Hindlimb muscle (tissue), 1 donor: Measurements from ENCODE around the gene TCF4. TPM values are rescaled to one million over a fixed set of nuclear protein-coding genes. Genes with fewer than 3 reads are reported as not detected.

Experiments used
- DNase-seq: peaks from one replicate; pipeline ENCODE4 v3.0.0-alpha.2; 2013
- polyA plus RNA-seq: library from polyadenylated mRNA; unstranded; fragments of 120-200 nt; gene quantifications from one replicate; pipeline ENCODE4 v1.2.1, GENCODE V29; 2013; ENCODE audit not compliant: insufficient read length

TCF4 gene
- polyA plus RNA-seq, 1 donor: 105 TPM

GRCh38 chr18:55585920-55586561 is 2.0 kb downstream of the TCF4 start:
- DNase-seq: peak; percentile 73

GRCh38 chr18:55585065-55585919 is 2.7 kb downstream of the TCF4 start:
- DNase-seq: no peak

- DNase-seq: no peak
These were observed 3.8 kb downstream of the TCF4 start for GRCh38 chr18:55584201-55584600.

GRCh38 chr18:55582325-55582724 is 5.7 kb downstream of the TCF4 start:
- DNase-seq: no peak

- no peak for DNase-seq
These were observed 8.3 kb downstream of the TCF4 start for GRCh38 chr18:55579501-55580270.

- no peak for DNase-seq
These were observed 10.0 kb downstream of the TCF4 start for GRCh38 chr18:55577812-55578539.

GRCh38 chr18:55576001-55576400 is 12.0 kb downstream of the TCF4 start:
- DNase-seq: no peak

- DNase-seq: no peak
These were observed 12.9 kb downstream of the TCF4 start for GRCh38 chr18:55575066-55575465.

GRCh38 chr18:55573386-55573785 is 14.6 kb downstream of the TCF4 start:
- no peak for DNase-seq

- DNase-seq: no peak
These were observed 17.0 kb downstream of the TCF4 start for GRCh38 chr18:55570966-55571365.

- DNase-seq: no peak
These were observed 21.5 kb downstream of the TCF4 start for GRCh38 chr18:55566456-55566935.

- peak; percentile 66 for DNase-seq
These were observed 28.3 kb downstream of the TCF4 start for GRCh38 chr18:55559739-55560138.

GRCh38 chr18:55557211-55557610 is 30.8 kb downstream of the TCF4 start:
- DNase-seq: no peak

- no peak for DNase-seq
These were observed 32.5 kb downstream of the TCF4 start for GRCh38 chr18:55555395-55556027.

GRCh38 chr18:55552526-55553189 is 35.3 kb downstream of the TCF4 start:
- peak; percentile 40 for DNase-seq

GRCh38 chr18:55551227-55551626 is 36.8 kb downstream of the TCF4 start:
- no peak for DNase-seq

- no peak for DNase-seq
These were observed 37.5 kb downstream of the TCF4 start for GRCh38 chr18:55550471-55550870.

- DNase-seq: no peak
These were observed 38.4 kb downstream of the TCF4 start for GRCh38 chr18:55549474-55550104.

GRCh38 chr18:55547705-55548056 is 40.3 kb downstream of the TCF4 start:
- no peak for DNase-seq

- DNase-seq: peak; percentile 64
These were observed 40.9 kb downstream of the TCF4 start for GRCh38 chr18:55546851-55547704.
